Measurements from ENCODE around the gene PRKCH. TPM values are rescaled to one million over a fixed set of nuclear protein-coding genes. Genes with fewer than 3 reads are reported as not detected.

Gene PRKCH
- total and polyA plus RNA-seq, 2 of the 13 experiments (the other 11 are each of a cell fraction or from before 2014, with no cell fraction given), result 0.48 to 1.3 TPM

DNA sequence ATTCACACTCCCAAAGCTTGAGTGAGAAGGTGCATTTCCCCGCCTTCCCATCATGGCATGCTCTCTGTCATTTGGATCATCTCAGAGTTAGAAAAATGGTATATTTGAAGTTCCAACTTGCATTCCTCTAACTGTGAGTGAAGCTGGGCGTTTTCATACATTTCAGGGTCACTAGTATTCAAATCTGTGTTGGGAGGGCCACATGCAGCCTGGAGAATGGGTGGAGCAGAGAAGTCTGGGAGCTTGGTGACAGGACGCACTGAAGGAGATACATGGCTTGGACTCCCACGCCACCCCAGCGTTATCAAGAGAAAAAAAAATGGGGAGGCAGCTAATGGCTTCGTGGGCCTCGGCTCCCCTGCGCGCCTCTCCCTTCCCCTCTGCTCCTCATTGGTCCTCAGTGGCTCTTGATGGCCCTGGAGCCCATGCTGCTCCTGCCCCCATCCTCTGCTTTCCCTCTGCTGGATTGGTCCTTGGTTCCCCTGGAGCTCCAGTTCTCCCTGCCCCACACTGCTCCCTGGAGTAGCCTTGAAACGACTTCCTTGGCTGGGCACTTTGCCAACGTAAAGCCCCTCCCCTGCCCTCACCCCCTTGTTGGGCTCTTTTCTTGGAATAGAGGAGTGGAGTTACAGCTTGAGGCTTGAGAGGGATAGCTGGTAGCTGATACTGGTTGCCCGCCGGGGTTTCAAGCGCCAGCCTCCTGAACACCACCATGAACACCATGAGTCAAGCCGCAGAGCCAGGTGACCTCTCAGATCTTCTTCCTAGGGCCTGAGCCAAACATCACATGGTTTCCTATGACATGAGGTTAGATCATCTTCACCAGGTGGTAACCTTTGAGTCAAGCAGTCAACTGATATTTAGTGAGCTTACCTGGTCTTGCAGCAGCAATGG lies 139.6 kb downstream of the PRKCH start:
- peak; percentile 64; the same call in 2 of the 3 replicates for ATAC-seq
- 40% methylated on average over 15 of the region's 15 CpGs for WGBS (ENCODE audit: low lambda C conversion rate)
- intact Hi-C loops (cut with micrococcal nuclease; ENCODE audit: unreplicated experiment) (loop anchor here (1.0 to 5.0 kb wide), 5 partner anchors 101 to 376 kb away; partner anchors contain the start of gene HIF1A), in situ Hi-C loops (cut with HindIII; ENCODE audit: extremely low pct_ligation_motif_present, low pct_unique_long_range_greater_than_20kb) (loop anchor here (5.0 kb wide), 1 partner anchor 271 kb away; no protein-coding TSS in a partner anchor)
- no peaks in the 10 kb centered on the region for H3K36me3 ChIP-seq (replicated peaks in 1 of 2; ENCODE audit: control insufficient read depth in 1 of 2, insufficient read depth in 2 of 2, low read length in 2 of 2)
- H2AFZ ChIP-seq (ENCODE audit: low read length), result no peak overlapping the region
- H3K9me3 ChIP-seq (ENCODE audit: low read length), result no peaks in the 10 kb centered on the region
- no peak overlapping the region for H3K27ac ChIP-seq (ENCODE audit: extremely low read length, insufficient read depth, low read length)
- H3K27me3 ChIP-seq (ENCODE audit: control insufficient read depth in 1 of 2, insufficient read depth in 2 of 2, low read length in 2 of 2), result no peaks in the 10 kb centered on the region; a peak in 1 of 5 replicates
- TF ChIP-seq MED8 (CRISPR knock-in tag; IDR thresholded peaks at IDR 0.05; ENCODE audit: insufficient replicate concordance), result no peak
- no peak for TF ChIP-seq ZSCAN22 (CRISPR knock-in tag; IDR thresholded peaks at IDR 0.05)
- no peak for TF ChIP-seq ZNF709 (CRISPR knock-in tag; IDR thresholded peaks at IDR 0.05)
- no peak for TF ChIP-seq ZBTB42 (CRISPR knock-in tag; IDR thresholded peaks at IDR 0.05)
- no peak for TF ChIP-seq ZNF841 (CRISPR knock-in tag; IDR thresholded peaks at IDR 0.05; ENCODE audit: borderline replicate concordance)
- TF ChIP-seq, protein P1, sequence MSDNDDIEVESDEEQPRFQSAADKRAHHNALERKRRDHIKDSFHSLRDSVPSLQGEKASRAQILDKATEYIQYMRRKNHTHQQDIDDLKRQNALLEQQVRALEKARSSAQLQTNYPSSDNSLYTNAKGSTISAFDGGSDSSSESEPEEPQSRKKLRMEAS (IDR thresholded peaks at IDR 0.05), result no peak
- TF ChIP-seq ZNF747 (CRISPR knock-in tag; IDR thresholded peaks at IDR 0.05; ENCODE audit: borderline replicate concordance), result no peak
- 0 out of 2 replicates have a peak, but pooled peaks have one; percentile 5 for TF ChIP-seq ZNF350 (CRISPR knock-in tag; IDR thresholded peaks at IDR 0.05; ENCODE audit: borderline replicate concordance, low read depth)
- TF ChIP-seq, protein P2, sequence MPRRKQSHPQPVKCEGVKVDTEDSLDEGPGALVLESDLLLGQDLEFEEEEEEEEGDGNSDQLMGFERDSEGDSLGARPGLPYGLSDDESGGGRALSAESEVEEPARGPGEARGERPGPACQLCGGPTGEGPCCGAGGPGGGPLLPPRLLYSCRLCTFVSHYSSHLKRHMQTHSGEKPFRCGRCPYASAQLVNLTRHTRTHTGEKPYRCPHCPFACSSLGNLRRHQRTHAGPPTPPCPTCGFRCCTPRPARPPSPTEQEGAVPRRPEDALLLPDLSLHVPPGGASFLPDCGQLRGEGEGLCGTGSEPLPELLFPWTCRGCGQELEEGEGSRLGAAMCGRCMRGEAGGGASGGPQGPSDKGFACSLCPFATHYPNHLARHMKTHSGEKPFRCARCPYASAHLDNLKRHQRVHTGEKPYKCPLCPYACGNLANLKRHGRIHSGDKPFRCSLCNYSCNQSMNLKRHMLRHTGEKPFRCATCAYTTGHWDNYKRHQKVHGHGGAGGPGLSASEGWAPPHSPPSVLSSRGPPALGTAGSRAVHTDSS (CRISPR knock-in tag; conservative IDR thresholded peaks at IDR 0.05), result no peak
- TF ChIP-seq ARNT2 (CRISPR knock-in tag; IDR thresholded peaks at IDR 0.05; ENCODE audit: low read depth), result no peak
- TF ChIP-seq, protein P3, sequence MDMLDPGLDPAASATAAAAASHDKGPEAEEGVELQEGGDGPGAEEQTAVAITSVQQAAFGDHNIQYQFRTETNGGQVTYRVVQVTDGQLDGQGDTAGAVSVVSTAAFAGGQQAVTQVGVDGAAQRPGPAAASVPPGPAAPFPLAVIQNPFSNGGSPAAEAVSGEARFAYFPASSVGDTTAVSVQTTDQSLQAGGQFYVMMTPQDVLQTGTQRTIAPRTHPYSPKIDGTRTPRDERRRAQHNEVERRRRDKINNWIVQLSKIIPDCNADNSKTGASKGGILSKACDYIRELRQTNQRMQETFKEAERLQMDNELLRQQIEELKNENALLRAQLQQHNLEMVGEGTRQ (IDR thresholded peaks at IDR 0.05; ENCODE audit: low read depth, low read length), result peak; percentile 11; the same call in 1 of the 2 replicates
- TF ChIP-seq, protein P3 (CRISPR knock-in tag; IDR thresholded peaks at IDR 0.05; ENCODE audit: borderline replicate concordance), result no peak
- TF ChIP-seq, protein P4, sequence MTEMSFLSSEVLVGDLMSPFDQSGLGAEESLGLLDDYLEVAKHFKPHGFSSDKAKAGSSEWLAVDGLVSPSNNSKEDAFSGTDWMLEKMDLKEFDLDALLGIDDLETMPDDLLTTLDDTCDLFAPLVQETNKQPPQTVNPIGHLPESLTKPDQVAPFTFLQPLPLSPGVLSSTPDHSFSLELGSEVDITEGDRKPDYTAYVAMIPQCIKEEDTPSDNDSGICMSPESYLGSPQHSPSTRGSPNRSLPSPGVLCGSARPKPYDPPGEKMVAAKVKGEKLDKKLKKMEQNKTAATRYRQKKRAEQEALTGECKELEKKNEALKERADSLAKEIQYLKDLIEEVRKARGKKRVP (CRISPR knock-in tag; IDR thresholded peaks at IDR 0.05), result 0 out of 4 replicates have a peak, but pooled peaks of 1 of the 2 experiments have one; percentile 26
- TF ChIP-seq ZNF577 (CRISPR knock-in tag; IDR thresholded peaks at IDR 0.05; ENCODE audit: borderline replicate concordance, low read depth), result no peak
- peak; percentile 58 for DNase-seq (ENCODE audit: low spot score)
- H3K4me1 ChIP-seq (ENCODE audit: insufficient read depth, low read length), result peaks cover 31% of the 10 kb centered on the region
- H3K9ac ChIP-seq (ENCODE audit: insufficient read depth, low read depth, low read length), result no peak overlapping the region
- ChIA-PET CTCF (ENCODE audit: low intra/inter-chr PET ratio, low total read pairs) (interaction anchor here (1.1 to 3.4 kb wide), 6 partner anchors 15 to 377 kb away, joined by 3 to 26 read pairs (median 5); no protein-coding TSS in a partner anchor), POLR2A (interaction anchor here (1.1 kb wide), 1 partner anchor 302 kb away, joined by 4 read pairs; the partner anchor contains the start of gene SNAPC1)
- H3K4me3 ChIP-seq (replicated peaks in 1 of 3; ENCODE audit: insufficient read depth in 1 of 3, low read depth in 2 of 3, low read length in 3 of 3), result peak overlapping the region in 1 of 3 experiments; percentile 19; a peak in 1 of 6 replicates
- no peak for FAIRE-seq
- H3K79me2 ChIP-seq (ENCODE audit: insufficient read depth, low read length), result no peaks in the 10 kb centered on the region
- no TSS peak for BruUV-seq (replicated peaks)
- H3K4me2 ChIP-seq (ENCODE audit: low read depth, low read length), result peak overlapping the region; percentile 37
- H4K20me1 ChIP-seq (ENCODE audit: insufficient read depth, low read length), result no peaks in the 10 kb centered on the region
